IMR-90 (cell line): Measurements from ENCODE around the gene AQP6. TPM values are rescaled to one million over a fixed set of nuclear protein-coding genes. Genes with fewer than 3 reads are reported as not detected.
A peak's percentile ranks its signal among the peaks of the same experiment; 100 is the strongest.

Source experiments
- ATAC-seq: fragments of 200-7000 bp; cut with Tn5 transposase; 2 replicates; pipeline ENCODE4 v1.9.1; 2020; ENCODE audit warnings: low read depth, mild to moderate bottlenecking, moderate library complexity
- BruUV-seq: library from RNA; stranded (reverse); fragments of 400-500 nt; replicated peaks from 2 replicates; lab custom pipeline; 2021; lab: Mats Ljungman, UMichigan
- CTCF ChIA-PET: fragments of 300-600 bp; formaldehyde crosslinking; extraction: SDS; loops from one replicate; lab custom pipeline; 2021; ENCODE audit warnings: antibody characterized with exemption; lab: Yijun Ruan, JAX
- POLR2A ChIA-PET: fragments of 300-600 bp; sonication (Branson Sonifier 250); formaldehyde crosslinking; loops from one replicate; lab custom pipeline; 2022; ENCODE audit warnings: antibody characterized with exemption; ENCODE audit not compliant: unreplicated experiment; lab: Charles Lee
- DNase-seq: peaks from one replicate; pipeline ENCODE4 v3.0.0; 2013
- H2AFZ ChIP-seq: replicated peaks from 2 replicates; pipeline ENCODE3; 2013; ENCODE audit warnings: low read length, mild to moderate bottlenecking; ENCODE audit not compliant: poor library complexity
- H2AK5ac ChIP-seq: 2 replicates; pipeline ENCODE4 v1.6.1; 2013; ENCODE audit warnings: low read depth, low read length, inconsistent platforms
- H2AK9ac ChIP-seq: replicated peaks from 2 replicates; pipeline ENCODE3; 2013; ENCODE audit warnings: mild to moderate bottlenecking, low read depth, low read length, moderate library complexity; ENCODE audit not compliant: poor library complexity
- H2BK120ac ChIP-seq: 2 replicates; pipeline ENCODE4 v1.6.1; 2013; ENCODE audit warnings: low read depth, low read length, inconsistent platforms
- H2BK15ac ChIP-seq: 3 replicates; pipeline ENCODE4 v1.6.1; 2013; ENCODE audit warnings: low read depth, low read length, inconsistent platforms
- H2BK20ac ChIP-seq: 2 replicates; pipeline ENCODE4 v1.6.1; 2013; ENCODE audit warnings: low read depth, mild to moderate bottlenecking, inconsistent platforms, low read length, moderate library complexity
- H2BK5ac ChIP-seq: 2 replicates; pipeline ENCODE4 v1.6.1; 2013; ENCODE audit warnings: mild to moderate bottlenecking, low read depth, low read length, inconsistent platforms; ENCODE audit not compliant: poor library complexity, severe bottlenecking
- H3K14ac ChIP-seq: replicated peaks from 2 replicates; pipeline ENCODE4 v1.6.1; 2013; ENCODE audit warnings: low read depth, low read length, inconsistent platforms
- H3K18ac ChIP-seq: 2 replicates; pipeline ENCODE4 v1.6.1; 2013; ENCODE audit warnings: low read depth, low read length, control low read depth
- H3K23ac ChIP-seq: 2 replicates; pipeline ENCODE4 v1.6.1; 2013; ENCODE audit warnings: low read depth, low read length, inconsistent platforms
- H3K27ac ChIP-seq: 2 replicates; pipeline ENCODE4 v1.5.1; 2013; ENCODE audit warnings: mild to moderate bottlenecking, control low read depth, low read length; ENCODE audit not compliant: insufficient read depth
- H3K27me3 ChIP-seq: 2 replicates; pipeline ENCODE4 v1.6.1; 2013; ENCODE audit warnings: low read length; ENCODE audit not compliant: control insufficient read depth, insufficient read depth
- H3K36me3 ChIP-seq: 2 replicates; pipeline ENCODE4 v1.6.1; 2013; ENCODE audit warnings: low read length, mixed read lengths; ENCODE audit not compliant: control insufficient read depth, insufficient read depth
- H3K4ac ChIP-seq: 2 replicates; pipeline ENCODE4 v1.6.1; 2013; ENCODE audit warnings: low read depth, low read length, inconsistent platforms
- H3K4me1 ChIP-seq: 2 replicates; pipeline ENCODE4 v1.6.1; 2013; ENCODE audit warnings: low read length, mixed read lengths; ENCODE audit not compliant: control insufficient read depth, insufficient read depth
- H3K4me2 ChIP-seq: 2 replicates; pipeline ENCODE4 v1.6.1; 2013; ENCODE audit warnings: low read depth, mild to moderate bottlenecking, control low read depth, low read length, moderate library complexity
- H3K4me3 ChIP-seq: 2 replicates; pipeline ENCODE4 v1.5.1; 2013; ENCODE audit warnings: low read depth, mild to moderate bottlenecking, control low read depth, low read length, moderate library complexity; ENCODE audit not compliant: insufficient read depth
- H3K56ac ChIP-seq: 2 replicates; pipeline ENCODE4 v1.6.1; 2013; ENCODE audit warnings: low read length, inconsistent platforms; ENCODE audit not compliant: insufficient read depth; ENCODE audit errors: extremely low read depth
- H3K79me1 ChIP-seq, 2 experiments: 2 replicates each; pipeline ENCODE4 v1.6.1; 2013; ENCODE audit warnings: low read length in 2 of 2, inconsistent platforms in 1 of 2, low read depth in 1 of 2
- H3K9ac ChIP-seq: 2 replicates; pipeline ENCODE4 v1.6.1; 2013; ENCODE audit warnings: low read depth, low read length, control low read depth
- H3K9me1 ChIP-seq: 2 replicates; pipeline ENCODE4 v1.6.1; 2013; ENCODE audit warnings: low read length, inconsistent platforms; ENCODE audit not compliant: insufficient read depth
- H3K9me3 ChIP-seq: 2 replicates; pipeline ENCODE4 v1.6.1; 2013; ENCODE audit warnings: low read length; ENCODE audit not compliant: control insufficient read depth, insufficient read depth
- H4K20me1 ChIP-seq: 2 replicates; pipeline ENCODE4 v1.6.1; 2013; ENCODE audit warnings: low read length, inconsistent platforms; ENCODE audit not compliant: insufficient read depth
- H4K5ac ChIP-seq: 2 replicates; pipeline ENCODE4 v1.6.1; 2013; ENCODE audit warnings: mild to moderate bottlenecking, low read depth, low read length, control low read depth
- H4K8ac ChIP-seq, 2 experiments: 2 replicates each; pipeline ENCODE4 v1.6.1; 2013; ENCODE audit warnings: low read depth in 2 of 2, low read length in 2 of 2, control low read depth in 1 of 2, inconsistent platforms in 1 of 2
- H4K91ac ChIP-seq: 2 replicates; pipeline ENCODE4 v1.6.1; 2013; ENCODE audit warnings: low read depth, low read length, inconsistent platforms; ENCODE audit not compliant: insufficient read depth
- BHLHE40 ChIP-seq: fragments of 150-350 bp; IDR thresholded peaks from 2 replicates; pipeline ENCODE4 v1.6.1; 2016; ENCODE audit warnings: mild to moderate bottlenecking, low read depth, low read length
- CHD1 ChIP-seq: IDR thresholded peaks from 2 replicates; pipeline ENCODE4 v1.6.1; 2012; ENCODE audit warnings: low read depth, low read length, improper control_type of control experiment
- CTCF ChIP-seq: conservative IDR thresholded peaks from 2 replicates; pipeline ENCODE4 v1.5.1; 2012; ENCODE audit warnings: mild to moderate bottlenecking, low read depth, low read length, improper control_type of control experiment
- ELK1 ChIP-seq: fragments of 150-350 bp; IDR thresholded peaks from 2 replicates; pipeline ENCODE4 v1.6.1; 2016; ENCODE audit warnings: low read depth, mild to moderate bottlenecking, low read length, moderate library complexity, borderline replicate concordance
- FOS ChIP-seq: fragments of 150-350 bp; IDR thresholded peaks from 2 replicates; pipeline ENCODE4 v1.6.1; 2016; ENCODE audit warnings: low read depth, low read length
- MAFK ChIP-seq: IDR thresholded peaks from 2 replicates; pipeline ENCODE4 v1.6.1; 2012; ENCODE audit warnings: low read depth, low read length, improper control_type of control experiment
- MAZ ChIP-seq: IDR thresholded peaks from 2 replicates; pipeline ENCODE4 v1.6.1; 2012; ENCODE audit warnings: low read depth, mild to moderate bottlenecking, low read length, improper control_type of control experiment, moderate library complexity, borderline replicate concordance
- MXI1 ChIP-seq: IDR thresholded peaks from 2 replicates; pipeline ENCODE4 v1.6.1; 2012; ENCODE audit warnings: low read depth, mild to moderate bottlenecking, low read length, moderate library complexity, borderline replicate concordance
- NFE2L2 ChIP-seq: fragments of 150-350 bp; IDR thresholded peaks from 2 replicates; pipeline ENCODE4 v1.6.1; 2016; ENCODE audit warnings: low read depth, mild to moderate bottlenecking, low read length
- POLR2A ChIP-seq: IDR thresholded peaks from 2 replicates; pipeline ENCODE4 v1.6.1; 2012; ENCODE audit warnings: mild to moderate bottlenecking, low read depth, low read length
- RAD21 ChIP-seq: IDR thresholded peaks from 2 replicates; pipeline ENCODE4 v1.6.1; 2012; ENCODE audit warnings: low read length, improper control_type of control experiment
- RCOR1 ChIP-seq: IDR thresholded peaks from 2 replicates; pipeline ENCODE4 v1.6.1; 2012; ENCODE audit warnings: mild to moderate bottlenecking, low read length, improper control_type of control experiment; ENCODE audit not compliant: insufficient replicate concordance
- RFX5 ChIP-seq: IDR thresholded peaks from 2 replicates; pipeline ENCODE4 v1.8.0; 2012; ENCODE audit warnings: low read depth, mild to moderate bottlenecking, low read length, moderate library complexity
- SMC3 ChIP-seq: fragments of 150-350 bp; IDR thresholded peaks from 2 replicates; pipeline ENCODE4 v1.6.1; 2016; ENCODE audit warnings: low read depth, mild to moderate bottlenecking, antibody characterized with exemption, low read length, moderate library complexity
- USF2 ChIP-seq: fragments of 150-350 bp; IDR thresholded peaks from 2 replicates; pipeline ENCODE4 v1.6.1; 2017; ENCODE audit warnings: mild to moderate bottlenecking, antibody characterized with exemption, low read length, low read depth
- WGBS, 2 experiments: methylation state at CpG; one replicate each; pipeline versions ENCODE4 v1.1.5 to v1.1.7; 2013; ENCODE audit warnings: missing lambda C conversion rate in 2 of 2; ENCODE audit not compliant: insufficient read length in 1 of 2; ENCODE audit errors: extremely low coverage in 2 of 2; 5-methylcytosine and 5-hydroxymethylcytosine counted together
- dilution Hi-C: fragments of 300-500 bp; cut with HindIII; formaldehyde crosslinking; loops from one replicate; pipeline ENCODE4 v1.14.3; 2018; ENCODE audit warnings: low sequenced_read_pairs; ENCODE audit not compliant: unreplicated experiment
- in situ Hi-C: fragments of 300-500 bp; cut with MboI; formaldehyde crosslinking; loops from 3 replicates; pipeline ENCODE4 v1.14.3; 2019; ENCODE audit warnings: low sequenced_read_pairs, inconsistent platforms, mixed read lengths
- intact Hi-C: fragments of 100-400 bp; cut with micrococcal nuclease; formaldehyde crosslinking; loops from 2 replicates; pipeline ENCODE4 v1.10.0; 2022
- polyA plus RNA-seq, 3 experiments: library from polyadenylated mRNA; depleted of rRNA; stranded (reverse); fragments of >200 nt; gene quantifications; 2 replicates each; pipeline ENCODE4 v1.2.3, GENCODE V29; 2012; ENCODE audit warnings: low replicate concordance in 1 of 3
- total RNA-seq: library from RNA; depleted of rRNA; stranded (reverse); fragments of >200 nt; gene quantifications from 2 replicates; pipeline ENCODE4 v1.2.3, GENCODE V29; 2012

AQP6 gene
- total and polyA plus RNA-seq, 2 of the 4 experiments (the other 2 are of a cell fraction) = not detected

GRCh38 chr12:50013361-50014147 is 40.8 kb downstream of the AQP6 start:
- peak overlapping the region; percentile 62; the same call in 1 of the 2 replicates for H4K5ac ChIP-seq
- H3K27ac ChIP-seq = no peak overlapping the region
- WGBS, 2 experiments = 86% methylated on average over 2 of the region's 2 CpGs; no CpG with 5 or more reads in 1 of the 2 experiments
- dilution Hi-C loops = no loop called here
- no peaks in the 10 kb centered on the region for H3K27me3 ChIP-seq
- H3K4me1 ChIP-seq = peaks cover 4% of the 10 kb centered on the region; the same call in 1 of the 2 replicates
- H4K20me1 ChIP-seq = no peaks in the 10 kb centered on the region; the same call in none of the 2 replicates
- H2AK9ac ChIP-seq = peak overlapping the region; percentile 20
- DNase-seq (no peak), ATAC-seq (no peak)
- H4K91ac ChIP-seq = no peak overlapping the region
- H2BK120ac ChIP-seq = no peak overlapping the region
- no peak overlapping the region for H2AFZ ChIP-seq
- peaks cover 28 to 43% of the 10 kb centered on the region in 2 experiments for H3K79me1 ChIP-seq
- H2BK5ac ChIP-seq = no peak overlapping the region
- ChIA-PET POLR2A (no interaction called here), CTCF (interaction anchor here (0.6 kb wide), 1 partner anchor 23 kb away, joined by 3 read pairs; no protein-coding TSS in a partner anchor)
- no peak overlapping the region for H3K9ac ChIP-seq
- H2BK20ac ChIP-seq = no peak overlapping the region
- H3K14ac ChIP-seq = no peak overlapping the region
- intact Hi-C loops = no loop called here
- H3K4me2 ChIP-seq = no peak overlapping the region
- H3K23ac ChIP-seq = no peak overlapping the region
- no peak overlapping the region for H2AK5ac ChIP-seq
- BruUV-seq = no TSS peak
- H3K36me3 ChIP-seq = peaks cover 3% of the 10 kb centered on the region; the same call in 1 of the 2 replicates
- no peak overlapping the region for H3K4ac ChIP-seq
- peak overlapping the region in 1 of 2 experiments; percentile 60; a peak in 2 of 4 replicates for H4K8ac ChIP-seq
- H3K9me1 ChIP-seq = no peaks in the 10 kb centered on the region
- H3K18ac ChIP-seq = no peak overlapping the region
- no peak overlapping the region for H2BK15ac ChIP-seq
- H3K4me3 ChIP-seq = no peak overlapping the region
- no peaks in the 10 kb centered on the region for H3K9me3 ChIP-seq
- in situ Hi-C loops = no loop called here
- no peak overlapping the region for H3K56ac ChIP-seq
- TF ChIP-seq ELK1 (no peak), RCOR1 (no peak), BHLHE40 (no peak), SMC3 (no peak), RAD21 (no peak), POLR2A (no peak), MAZ (no peak), CTCF (no peak), RFX5 (no peak), FOS (no peak), USF2 (no peak), NFE2L2 (no peak), MXI1 (no peak), CHD1 (no peak), MAFK (no peak)
